Stimulated activated naive CD4-positive, alpha-beta T cell (primary cell): ENCODE measurements around the gene CLN6.
A peak's percentile ranks its signal among the peaks of the same experiment; 100 is the strongest.
"Not testable (repeated sequence)": the region's sequence is repeated elsewhere in the genome, so short reads cannot be mapped to it uniquely, and the experiment has no call there.

Source experiments
- DNase-seq, 6 experiments: peaks; one replicate each; lab custom pipeline; 2025; lab: John Stamatoyannopoulos, UW

The CLN6 gene

GRCh38 chr15:68223171-68223570 lies 6.4 kb downstream of the CLN6 start:
- no peak for DNase-seq

DNA sequence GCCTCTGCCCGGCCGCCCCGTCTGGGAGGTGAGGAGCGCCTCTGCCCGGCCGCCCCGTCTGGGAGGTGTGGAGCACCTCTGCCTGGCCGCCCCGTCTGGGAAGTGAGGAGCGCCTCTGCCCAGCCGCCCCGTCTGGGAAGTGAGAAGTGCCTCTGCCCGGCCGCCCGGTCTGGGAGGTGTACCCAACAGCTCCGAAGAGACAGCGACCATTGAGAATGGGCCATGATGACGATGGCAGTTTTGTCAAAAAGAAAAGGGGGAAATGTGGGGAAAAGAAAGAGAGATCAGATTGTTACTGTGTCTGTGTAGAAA lies 7.1 kb downstream of the CLN6 start:
- not testable (repeated sequence) for DNase-seq

GRCh38 chr15:68221530-68222431 lies 7.7 kb downstream of the CLN6 start:
- DNase-seq, result not testable (repeated sequence)

DNA sequence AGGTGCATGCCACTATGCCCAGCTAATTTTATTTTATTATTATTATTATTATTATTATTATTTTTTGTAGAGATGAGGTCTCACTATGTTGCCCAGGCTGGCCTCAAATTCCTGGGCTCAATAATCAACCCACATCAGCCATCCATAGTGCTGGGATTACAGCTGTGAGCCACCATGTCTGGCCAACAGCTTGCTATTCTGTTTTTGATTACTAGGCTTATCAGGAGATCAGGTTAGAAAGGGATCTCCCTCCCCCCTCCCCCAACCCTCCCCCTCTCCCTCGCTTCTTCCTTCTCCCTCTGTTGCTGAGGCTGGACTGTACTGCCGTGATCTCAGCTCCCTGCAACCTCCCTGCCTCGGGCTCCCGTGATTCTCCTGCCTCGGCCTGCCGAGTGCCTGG lies 8.6 kb downstream of the CLN6 start:
- no peak for DNase-seq

DNA sequence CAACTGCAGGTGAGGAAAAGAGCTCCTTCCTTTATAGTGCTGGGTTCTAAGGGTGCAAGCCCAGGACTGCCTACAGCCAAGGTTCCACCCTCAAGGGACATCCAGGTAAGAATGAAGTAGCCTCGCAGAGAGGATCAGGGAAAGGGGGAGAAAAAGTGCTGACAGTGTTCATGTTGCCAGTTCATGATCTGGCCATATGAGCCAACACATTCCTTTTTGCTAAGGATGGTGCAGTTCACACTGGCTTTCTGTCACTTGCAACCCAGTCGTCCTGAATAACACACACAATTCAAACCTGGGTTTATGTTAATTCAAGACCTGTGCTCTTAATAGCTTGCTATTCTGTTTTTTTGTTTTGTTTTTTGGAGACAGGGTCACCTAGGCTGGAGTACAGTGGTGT lies 9.0 kb downstream of the CLN6 start:
- no peak for DNase-seq

DNA sequence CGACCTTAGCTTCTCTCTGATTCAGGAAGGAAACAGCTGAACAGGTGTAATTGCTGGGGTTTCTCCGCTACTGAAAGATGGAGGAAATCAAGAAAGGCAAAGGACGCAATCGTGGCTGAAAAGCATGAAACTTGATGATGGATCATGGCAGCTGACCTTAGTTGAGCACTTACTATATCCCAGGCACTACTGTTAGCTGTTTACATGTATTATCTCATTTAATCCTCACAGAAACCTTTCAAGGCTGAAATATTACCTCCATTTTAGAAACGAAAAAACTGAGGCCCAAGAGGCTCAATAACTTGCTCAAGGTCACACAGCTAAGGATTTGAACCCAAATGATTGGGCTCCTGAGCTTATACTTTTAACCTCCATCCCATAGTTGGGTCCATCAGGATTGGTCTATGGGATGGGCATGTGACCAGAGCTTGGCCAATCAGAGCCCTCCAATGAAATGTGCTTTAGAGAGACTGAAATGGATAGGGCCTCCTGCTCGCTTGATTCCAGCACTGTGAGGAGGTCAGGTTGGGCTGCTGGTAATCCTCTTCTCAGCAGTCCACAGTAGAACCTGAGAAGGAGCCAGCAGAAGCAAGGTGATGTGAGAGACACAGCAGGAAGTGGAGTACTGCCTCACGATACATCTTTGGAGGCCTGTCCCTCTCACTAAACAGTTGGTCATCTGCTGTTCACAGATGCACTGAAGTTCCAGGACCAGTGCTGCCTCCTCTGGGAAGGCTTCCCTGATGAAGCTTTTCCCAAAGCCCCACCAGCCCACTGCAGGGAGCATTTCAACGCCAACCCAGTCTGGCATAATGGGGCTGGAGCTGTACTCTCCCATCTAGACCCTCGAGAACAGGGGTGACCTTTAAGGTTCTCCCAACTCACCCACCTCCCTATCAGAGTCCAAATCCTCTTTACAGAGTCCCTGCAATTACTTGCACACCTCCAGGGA lies 10.4 kb downstream of the CLN6 start:
- DNase-seq, result no peak

DNA sequence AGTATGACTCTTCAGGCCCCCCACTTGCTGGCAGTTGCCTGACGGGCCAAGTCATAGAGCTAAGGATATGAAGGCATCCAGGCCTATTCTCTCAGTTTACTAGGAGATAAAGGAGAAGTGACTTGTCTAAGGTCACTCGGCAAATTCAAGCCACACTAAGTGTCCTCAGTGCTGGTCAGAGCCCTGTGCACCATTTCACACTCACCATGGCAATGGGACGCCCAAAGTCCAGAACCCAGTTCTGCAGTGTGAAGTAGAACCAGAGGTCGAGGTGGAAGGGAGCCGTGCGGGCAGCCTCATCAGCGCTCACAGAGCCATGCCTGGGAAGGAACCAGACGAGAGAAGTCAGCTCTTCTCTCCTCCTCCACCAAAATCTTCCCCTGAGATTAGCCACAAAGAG lies 11.2 kb downstream of the CLN6 start:
- no peak for DNase-seq

DNA sequence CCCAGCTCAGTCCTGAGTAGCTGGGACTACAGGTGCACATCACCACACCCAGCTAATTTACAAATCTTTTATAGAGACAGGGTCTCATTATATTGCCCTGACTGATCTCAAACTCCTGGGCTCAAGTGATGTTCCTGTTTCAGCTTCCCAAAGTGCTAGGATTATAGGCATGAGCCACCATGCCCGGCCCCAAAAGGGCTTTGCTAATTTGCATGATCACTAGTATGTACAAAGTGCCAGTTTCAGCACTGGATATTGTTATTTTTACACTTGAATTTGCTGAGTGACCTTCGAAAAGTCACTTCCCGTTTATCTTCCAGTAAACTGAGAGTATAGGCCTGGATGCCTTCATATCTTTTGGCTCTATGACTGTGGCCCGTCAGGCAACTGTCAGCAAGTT lies 12.2 kb downstream of the CLN6 start:
- no peak for DNase-seq

GRCh38 chr15:68214838-68215254 lies 14.7 kb downstream of the CLN6 start:
- DNase-seq, result no peak

GRCh38 chr15:68213991-68214837 lies 15.3 kb downstream of the CLN6 start:
- no peak for DNase-seq

DNA sequence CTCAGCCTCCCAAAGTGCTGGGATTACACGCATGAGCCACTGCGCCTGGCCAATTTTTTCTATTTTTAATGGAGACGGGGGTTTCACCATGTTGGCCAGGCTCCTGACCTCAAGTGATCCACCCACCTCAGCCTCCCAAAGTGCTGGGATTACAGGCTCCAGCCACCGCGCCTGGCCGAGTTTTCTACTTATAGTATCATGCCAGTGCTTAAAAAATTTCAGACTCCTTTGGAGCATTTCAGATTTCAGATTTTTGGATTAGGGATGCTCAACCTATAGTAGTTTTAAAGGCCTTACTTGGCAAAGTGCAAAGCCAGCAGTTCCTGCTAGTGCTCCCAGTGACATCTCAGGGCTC lies 16.1 kb downstream of the CLN6 start:
- DNase-seq, result not testable (repeated sequence)

DNA sequence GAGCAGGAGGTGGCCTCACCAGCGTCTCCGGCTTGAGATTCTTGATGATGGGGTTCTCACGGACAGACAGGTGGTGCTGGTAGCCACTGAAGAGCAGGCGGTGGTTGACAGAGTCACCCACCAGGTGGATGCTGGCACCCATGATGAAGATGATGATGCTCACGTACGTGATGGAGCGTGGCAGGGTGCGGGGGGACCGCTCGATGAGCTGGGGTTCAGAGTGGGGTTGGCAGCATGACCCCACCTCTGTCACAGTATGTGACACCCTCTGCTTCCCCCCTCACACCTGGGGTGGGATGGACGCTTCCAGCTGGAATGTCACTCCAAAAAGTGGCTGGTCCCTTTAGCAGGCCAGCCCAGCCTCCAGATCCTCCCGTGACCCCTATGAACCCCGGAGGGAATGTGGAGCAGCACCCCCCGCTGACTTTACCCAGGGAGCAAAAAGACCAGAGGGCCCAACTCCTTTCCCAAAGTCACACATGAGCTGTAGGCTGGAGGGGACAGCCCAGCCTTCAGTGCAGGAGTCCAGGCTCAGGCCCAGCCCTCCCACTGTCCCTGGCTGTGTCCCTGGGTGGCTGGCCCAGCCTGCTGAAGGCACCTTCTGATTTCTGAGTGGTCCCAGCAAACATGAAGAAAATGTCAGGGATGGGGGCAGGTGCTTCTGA lies 17.7 kb downstream of the CLN6 start:
- no peak for DNase-seq

DNA sequence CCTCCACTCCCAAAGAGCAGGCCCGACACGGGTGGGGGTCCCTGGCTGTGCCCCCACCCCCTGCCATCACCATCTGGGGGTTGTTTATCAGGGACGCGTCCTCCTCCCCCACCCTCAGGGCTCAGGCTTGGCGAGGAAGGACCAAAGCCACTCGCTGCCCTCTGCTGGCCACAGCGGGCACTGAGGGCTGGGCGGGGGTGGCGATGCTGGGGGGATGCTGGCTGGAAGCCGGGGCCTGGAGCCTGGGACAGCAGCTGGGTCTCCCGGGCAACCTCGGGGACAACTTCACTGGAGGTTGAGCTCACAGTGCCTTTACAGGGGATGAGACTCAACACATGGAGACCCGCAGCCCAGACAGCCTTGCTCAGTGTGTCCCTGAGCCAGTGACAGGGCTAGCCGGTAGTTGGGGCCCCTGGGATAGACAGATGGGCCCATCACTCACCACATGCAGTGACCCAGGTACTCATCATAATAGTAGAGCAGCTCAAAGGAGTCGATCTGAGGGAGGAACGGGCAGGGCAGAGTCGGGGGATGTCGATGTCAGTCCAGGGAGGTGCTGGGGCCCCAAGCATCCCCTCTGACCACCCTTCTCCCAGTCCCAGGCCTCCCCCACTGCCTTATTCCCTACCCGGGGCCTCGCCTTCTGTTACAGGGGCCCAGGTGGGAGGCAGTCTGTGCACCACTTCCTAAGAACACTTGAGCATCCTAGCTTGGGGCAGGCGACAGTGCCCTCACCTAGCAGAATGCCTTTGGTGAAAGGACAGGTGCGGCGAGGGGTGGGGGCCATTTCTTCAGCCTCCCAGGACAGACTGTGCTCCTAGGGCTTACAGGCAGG lies 18.5 kb downstream of the CLN6 start:
- DNase-seq, result peak in 5 of 6 experiments; percentile 13 to 30 (median 24)

DNA sequence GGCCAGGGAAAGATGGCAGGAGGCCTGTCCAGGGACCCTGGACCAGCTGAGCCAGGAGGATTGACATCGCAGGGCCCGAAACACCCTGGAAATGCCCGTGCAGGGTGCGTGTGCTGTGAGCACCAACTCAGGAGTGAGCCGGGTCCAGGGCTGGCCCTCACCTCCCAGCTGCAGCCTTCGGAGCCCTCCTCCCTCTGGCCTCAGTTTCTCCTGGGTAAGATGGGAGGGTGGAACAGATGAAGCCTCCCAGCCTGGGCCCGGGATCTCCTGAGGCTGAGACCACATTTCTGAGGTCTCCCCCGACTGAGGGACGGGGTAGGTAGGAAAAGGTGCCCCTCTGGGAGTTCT lies 19.1 kb downstream of the CLN6 start:
- no peak for DNase-seq

GRCh38 chr15:68209735-68210408 lies 19.7 kb downstream of the CLN6 start:
- DNase-seq, result peak in 1 of 6 experiments; percentile 8

DNA sequence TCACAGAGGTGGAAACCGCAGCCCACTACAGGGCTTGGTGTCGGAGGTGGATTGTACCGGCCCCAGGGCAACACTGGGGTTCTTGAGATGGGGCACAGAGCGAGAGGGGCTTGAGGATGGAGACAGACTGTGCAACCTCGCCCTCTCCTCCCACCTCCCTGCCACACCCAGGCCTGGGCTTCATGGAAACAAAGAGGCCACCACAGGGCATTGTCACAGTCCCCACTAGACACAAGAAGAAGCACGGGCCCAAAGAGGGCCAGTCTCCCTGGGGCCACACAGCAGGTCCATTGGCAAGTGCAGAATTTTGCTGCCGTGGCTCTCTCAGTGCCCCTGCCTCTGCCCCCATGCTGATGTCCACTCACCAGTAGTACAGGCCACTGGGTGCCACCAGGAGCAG lies 20.3 kb downstream of the CLN6 start:
- no peak for DNase-seq

- peak in 1 of 6 experiments; percentile 11 for DNase-seq
Observed at GRCh38 chr15:68208636-68209240, 20.8 kb downstream of the CLN6 start.

GRCh38 chr15:68208136-68208535 lies 21.4 kb downstream of the CLN6 start:
- DNase-seq, result no peak

DNA sequence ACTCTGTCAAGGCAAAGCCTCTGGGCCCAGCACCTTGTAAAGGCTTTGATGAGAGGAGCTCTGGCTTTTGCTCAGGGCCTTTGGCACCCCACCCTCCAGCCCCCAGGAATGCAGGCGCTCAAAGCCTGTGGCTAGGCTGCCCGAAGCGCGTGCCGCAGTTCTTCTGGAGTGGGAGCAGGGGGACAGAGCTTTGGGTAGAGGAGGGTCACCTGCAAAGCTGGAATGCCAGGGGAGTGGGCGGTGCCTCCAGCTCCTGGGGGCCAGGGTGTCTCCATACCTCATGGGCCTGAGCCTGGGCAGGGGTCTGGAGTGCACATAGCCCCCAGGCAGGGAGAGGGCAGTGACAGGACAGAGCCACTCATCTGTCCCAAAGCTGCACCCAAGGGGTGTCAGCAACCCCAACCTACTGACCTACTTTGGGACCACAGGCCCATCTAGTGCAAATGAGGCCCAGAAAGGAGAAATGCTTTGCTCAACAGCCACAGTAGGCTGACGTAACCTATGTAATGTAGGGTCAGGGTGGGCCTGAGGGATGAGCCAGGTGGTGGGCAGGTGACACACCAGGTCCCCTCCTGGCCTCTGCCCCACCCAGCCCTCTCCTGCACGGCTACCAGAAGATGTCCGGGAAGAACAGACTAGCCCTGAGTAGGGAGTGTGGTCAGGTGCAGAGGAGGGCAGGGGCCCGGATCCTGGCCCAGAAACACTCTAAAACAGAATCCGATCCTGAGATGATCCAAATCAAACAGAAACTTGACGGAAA lies 22.2 kb downstream of the CLN6 start:
- no peak for DNase-seq
